Peyer's patch (tissue), 4 donors: ENCODE results near the gene PPP2R5C. TPM values are rescaled to one million over a fixed set of nuclear protein-coding genes. Genes with fewer than 3 reads are reported as not detected.
A peak's percentile ranks its signal among the peaks of the same experiment; 100 is the strongest.

ENCODE experiments used
- DNase-seq, 3 donors: peaks; one replicate each; pipeline ENCODE4 v3.0.0-alpha.2; 2017 to 2019
- H3K27ac ChIP-seq, 4 donors: fragments of 200-600 bp; sonication (generic); one replicate each; pipeline ENCODE4 v1.5.1; 2016 to 2019
- H3K27me3 ChIP-seq, 2 donors: fragments of 200-600 bp; sonication (generic); one replicate each; pipeline ENCODE4 v1.5.1; 2019
- H3K36me3 ChIP-seq, 3 donors: fragments of 200-600 bp; sonication (generic); one replicate each; pipeline ENCODE4 v1.5.1; 2016 to 2019
- H3K4me1 ChIP-seq, 4 donors: fragments of 200-600 bp; sonication (generic); one replicate each; pipeline ENCODE4 v1.5.1; 2016 to 2019
- H3K4me3 ChIP-seq, 4 donors: fragments of 200-600 bp; sonication (generic); 1 replicate in 3 of 4; 2 replicates in 1 of 4; pipeline ENCODE4 v1.5.1; 2016 to 2019; ENCODE audit warnings: mild to moderate bottlenecking in 1 of 4
- H3K9me3 ChIP-seq, 4 donors: fragments of 200-600 bp; sonication (generic); one replicate each; pipeline ENCODE4 v1.5.1; 2016 to 2019; ENCODE audit warnings: mild to moderate bottlenecking in 1 of 4
- CTCF ChIP-seq, 6 experiments: fragments of 450-650 bp in 4 of 6; fragments of 200-600 bp in 2 of 6; sonication (generic) in 1 of 6; IDR thresholded peaks; one replicate each; pipeline ENCODE4 v1.5.1; 2017 to 2019; ENCODE audit warnings: antibody characterized with exemption in 6 of 6, mild to moderate bottlenecking in 3 of 6, moderate library complexity in 1 of 6
- POLR2A ChIP-seq, 2 donors: fragments of 450-650 bp; IDR thresholded peaks; one replicate each; pipeline ENCODE4 v1.5.1; 2017; ENCODE audit warnings: antibody characterized with exemption in 2 of 2, mild to moderate bottlenecking in 2 of 2, moderate library complexity in 2 of 2
- total RNA-seq, 4 donors: library from RNA; depleted of rRNA; stranded (reverse); fragments of >200 nt; gene quantifications; one replicate each; pipeline ENCODE4 v1.1.0, GENCODE V29; 2016

The PPP2R5C gene
- total RNA-seq, 4 donors from 2014 or later: 87.6 to 137 (median 91.9) TPM

GRCh38 chr14:101781240-101782061 lies 19.9 kb downstream of the PPP2R5C start:
- Histone ChIP-seq H3K4me3 (peak overlapping the region; percentile 47 to 70 (median 62)), H3K4me1 (peaks cover 0 to 16% (median 10%) of the 10 kb centered on the region in 4 donors), H3K27ac (peak overlapping the region in 2 of 4 donors; percentile 31 to 65), H3K9me3 (no peaks in the 10 kb centered on the region), H3K27me3 (no peaks in the 10 kb centered on the region), H3K36me3 (no peaks in the 10 kb centered on the region)
- DNase-seq: no peak
- TF ChIP-seq POLR2A (IDR thresholded peaks at IDR 0.05): no peak
- TF ChIP-seq CTCF (IDR thresholded peaks at IDR 0.05): no peak

- no peak for DNase-seq
- Histone ChIP-seq H3K27me3 (no peaks in the 10 kb centered on the region), H3K27ac (no peak overlapping the region), H3K36me3 (no peaks in the 10 kb centered on the region), H3K9me3 (no peaks in the 10 kb centered on the region), H3K4me3 (no peak overlapping the region), H3K4me1 (peaks cover 0 to 16% (median 10%) of the 10 kb centered on the region in 4 donors)
- TF ChIP-seq POLR2A (IDR thresholded peaks at IDR 0.05) (no peak), CTCF (IDR thresholded peaks at IDR 0.05) (no peak)
Observed at GRCh38 chr14:101783260-101784016, 21.9 kb downstream of the PPP2R5C start.

GRCh38 chr14:101784631-101785030 lies 23.1 kb downstream of the PPP2R5C start:
- Histone ChIP-seq H3K27ac (no peak overlapping the region), H3K4me3 (no peak overlapping the region), H3K36me3 (no peaks in the 10 kb centered on the region), H3K27me3 (no peaks in the 10 kb centered on the region), H3K9me3 (no peaks in the 10 kb centered on the region), H3K4me1 (peaks cover 0 to 16% (median 10%) of the 10 kb centered on the region in 4 donors)
- TF ChIP-seq POLR2A (IDR thresholded peaks at IDR 0.05): no peak
- TF ChIP-seq CTCF (IDR thresholded peaks at IDR 0.05): no peak
- no peak for DNase-seq

- Histone ChIP-seq H3K9me3 (no peaks in the 10 kb centered on the region), H3K4me1 (peaks cover 0 to 5% (median 0%) of the 10 kb centered on the region in 4 donors), H3K27ac (no peak overlapping the region), H3K36me3 (no peaks in the 10 kb centered on the region), H3K4me3 (no peak overlapping the region), H3K27me3 (no peaks in the 10 kb centered on the region)
- no peak for DNase-seq
- no peak for TF ChIP-seq POLR2A (IDR thresholded peaks at IDR 0.05)
- TF ChIP-seq CTCF (IDR thresholded peaks at IDR 0.05): no peak
Observed at GRCh38 chr14:101788016-101788635, 26.6 kb downstream of the PPP2R5C start.

- DNase-seq: no peak
- H3K36me3 ChIP-seq: no peaks in the 10 kb centered on the region
- no peaks in the 10 kb centered on the region for H3K27me3 ChIP-seq
- H3K4me1 ChIP-seq: peaks cover 0 to 5% (median 0%) of the 10 kb centered on the region in 4 donors
- no peak overlapping the region for H3K27ac ChIP-seq
- no peak overlapping the region for H3K4me3 ChIP-seq
- TF ChIP-seq CTCF (IDR thresholded peaks at IDR 0.05) (no peak), POLR2A (IDR thresholded peaks at IDR 0.05) (no peak)
- H3K9me3 ChIP-seq: no peaks in the 10 kb centered on the region
Observed at GRCh38 chr14:101789222-101789621, 27.7 kb downstream of the PPP2R5C start.
